Measurements from ENCODE around the gene COLQ.
"Not testable (repeated sequence)": the region's sequence is repeated elsewhere in the genome, so short reads cannot be mapped to it uniquely, and the experiment has no call there.

The COLQ gene

DNA sequence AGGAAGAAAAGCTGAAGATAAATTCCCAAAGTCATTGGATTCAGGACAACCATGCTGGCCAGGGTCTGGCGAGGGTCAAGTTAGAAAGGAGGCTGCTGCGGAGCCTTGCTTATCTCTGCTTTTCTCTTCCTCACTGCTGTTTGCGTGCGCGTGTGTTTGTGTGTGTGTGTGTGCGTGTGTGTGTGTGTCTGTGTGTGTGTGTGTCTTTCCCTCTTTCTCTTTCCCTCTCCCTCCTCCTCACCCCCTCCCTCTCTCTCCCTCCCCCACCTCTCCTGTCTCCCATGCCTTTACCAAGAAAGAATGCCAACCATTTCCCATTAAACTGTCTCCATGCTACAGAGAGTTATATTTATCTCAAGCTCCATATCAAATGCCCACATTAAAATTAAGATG lies at the start of gene COLQ:
Gene COLQ (minus strand): TSS at position 134 of the 393 bp plus-strand sequence. CDS start 81 bp downstream, at position 53.
- DNase-seq = no peak

GRCh38 chr3:15563190-15563589 lies 41.7 kb upstream of the COLQ start:
- DNase-seq = no peak

GRCh38 chr3:15562560-15562959 lies 41.1 kb upstream of the COLQ start:
- DNase-seq = no peak

GRCh38 chr3:15558581-15558980 lies 37.1 kb upstream of the COLQ start:
- no peak for DNase-seq

- DNase-seq = peak; percentile 8
Observed at GRCh38 chr3:15557511-15557946, 36.0 kb upstream of the COLQ start.

DNA sequence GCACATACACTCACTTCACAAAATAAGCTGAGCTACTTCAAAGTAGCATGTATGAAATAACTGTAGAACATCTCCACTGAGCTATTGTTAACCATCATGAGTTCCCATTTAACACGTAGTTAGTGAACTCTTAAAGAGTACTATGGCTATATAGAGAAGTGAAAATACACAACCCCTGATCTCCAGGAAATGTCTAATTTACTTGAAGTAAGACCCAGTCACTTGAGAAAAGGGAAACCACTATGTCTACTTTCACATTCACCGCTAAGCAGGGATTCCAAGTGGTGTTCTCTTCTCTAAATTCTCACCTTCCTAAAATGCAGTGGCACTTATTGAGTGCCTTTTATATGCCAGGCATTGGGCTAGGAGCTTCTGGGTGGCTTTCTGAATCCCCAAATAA lies 35.0 kb upstream of the COLQ start:
- no peak for DNase-seq

DNA sequence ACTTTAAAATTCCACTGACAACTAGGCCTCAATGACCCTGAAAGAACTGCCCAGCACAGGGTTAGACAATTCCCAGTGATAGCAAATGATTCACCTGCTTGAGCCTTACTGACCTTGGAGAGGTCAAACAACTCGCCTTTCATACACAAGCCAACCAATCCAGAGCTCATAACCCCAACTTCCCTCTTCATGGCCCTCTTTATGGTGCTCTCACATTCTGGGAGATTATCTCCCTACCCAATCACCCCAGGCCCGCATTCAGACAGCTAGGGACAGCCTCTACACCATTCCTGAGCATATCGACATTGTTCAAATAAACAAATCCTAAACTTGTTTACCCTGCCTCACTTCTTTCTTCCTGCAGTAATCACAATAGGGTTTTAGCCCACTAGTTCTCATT lies 32.2 kb upstream of the COLQ start:
- no peak for DNase-seq

GRCh38 chr3:15551902-15552301 lies 30.4 kb upstream of the COLQ start:
- no peak for DNase-seq

DNA sequence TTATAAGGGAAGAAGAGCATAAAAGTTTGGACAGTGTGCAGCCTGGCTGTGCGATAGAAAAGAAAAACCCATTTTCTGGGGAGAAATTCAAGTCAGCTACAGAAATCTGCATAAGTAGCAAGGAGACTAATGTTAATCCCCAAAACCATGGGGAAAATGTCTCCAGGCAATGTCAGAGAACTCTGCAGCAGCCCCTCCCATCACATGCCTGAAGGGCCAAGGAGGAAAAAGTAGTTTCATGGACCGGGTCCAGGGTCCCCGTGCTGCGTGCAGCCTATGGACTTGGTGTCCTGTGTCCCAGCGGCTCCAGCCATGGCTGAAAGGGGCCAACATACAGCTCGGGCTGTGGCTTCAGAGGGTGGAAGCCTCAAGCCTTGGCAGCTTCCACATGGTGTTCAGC lies 28.3 kb upstream of the COLQ start:
- no peak for DNase-seq

- no peak for DNase-seq
Observed at GRCh38 chr3:15542614-15543013, 21.1 kb upstream of the COLQ start.

DNA sequence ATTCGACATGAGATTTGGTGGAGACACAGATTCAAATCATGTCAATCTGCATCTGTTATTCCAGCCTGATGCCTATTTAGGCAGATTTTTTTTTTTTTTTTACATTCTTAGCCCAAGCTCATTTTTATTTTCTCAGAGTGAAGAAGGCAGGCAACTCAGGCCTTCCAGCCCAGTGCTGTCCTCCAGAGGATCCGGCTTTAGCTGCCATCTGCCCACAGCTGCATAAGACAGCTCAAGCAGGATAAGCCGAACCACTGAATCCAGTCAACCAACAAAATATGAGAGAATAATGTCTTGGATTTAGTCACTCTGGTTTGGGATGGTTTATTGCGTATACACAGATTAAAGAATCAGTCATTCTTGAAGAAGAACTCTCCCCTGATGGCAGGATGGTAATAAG lies 19.9 kb upstream of the COLQ start:
- no peak for DNase-seq

DNA sequence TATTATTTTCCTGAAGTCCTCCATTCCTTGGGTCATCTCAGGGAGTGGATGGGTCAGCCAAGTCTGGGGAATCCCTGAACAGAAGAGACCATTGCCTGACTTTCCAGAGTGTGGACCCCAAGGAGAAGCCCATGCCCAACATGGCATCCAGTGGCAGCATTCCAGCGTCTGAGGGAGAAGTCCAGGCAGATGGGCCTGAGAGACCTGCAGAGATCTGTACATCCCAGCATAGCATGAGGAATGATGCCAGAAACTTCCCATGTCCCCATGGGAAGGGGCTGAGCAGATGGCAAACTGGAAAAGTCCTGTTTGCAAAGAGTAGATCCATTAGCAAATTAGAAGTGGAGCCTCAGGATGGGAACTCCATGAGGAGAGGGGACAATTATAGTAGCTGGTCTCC lies 17.6 kb upstream of the COLQ start:
- no peak for DNase-seq

- DNase-seq = no peak
Observed at GRCh38 chr3:15538345-15538744, 16.8 kb upstream of the COLQ start.

DNA sequence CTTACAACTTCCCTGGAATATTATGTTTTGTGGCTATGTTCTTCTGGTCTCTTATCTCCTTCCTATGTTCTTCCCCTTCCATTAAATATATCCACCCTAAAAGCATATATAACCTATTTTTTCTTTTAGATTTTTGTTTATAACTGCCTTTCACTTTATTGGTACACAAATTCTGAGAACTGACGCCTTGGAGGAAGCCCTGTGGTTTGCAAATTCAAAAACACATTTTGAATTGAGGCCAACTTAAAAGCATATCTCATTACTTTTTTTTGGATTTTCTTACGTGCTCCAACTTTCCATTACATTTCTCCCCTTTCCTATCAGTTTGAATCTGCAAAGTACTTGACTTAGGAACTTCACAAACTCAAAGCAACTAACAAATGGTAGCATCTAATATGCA lies 15.3 kb upstream of the COLQ start:
- DNase-seq = no peak

- DNase-seq = no peak
Observed at GRCh38 chr3:15535732-15536131, 14.2 kb upstream of the COLQ start.

DNA sequence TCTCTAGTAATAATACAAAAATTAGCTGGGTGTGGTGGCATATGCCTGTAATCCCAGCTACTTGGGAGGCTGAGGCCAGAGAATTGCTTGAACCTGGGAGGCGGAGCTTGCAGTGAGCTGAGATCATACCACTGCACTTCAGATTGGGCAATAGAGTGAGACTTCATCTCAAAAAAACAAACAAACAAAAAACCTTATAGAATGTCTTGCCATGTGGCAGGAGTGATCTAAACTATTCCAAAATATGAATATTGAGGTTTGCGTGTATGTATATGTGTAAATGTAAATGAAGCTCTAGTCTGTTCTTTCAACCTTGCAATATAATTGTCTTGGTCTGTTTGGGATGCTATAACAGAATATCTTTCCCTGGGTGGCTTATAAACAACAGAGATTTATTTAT lies 11.1 kb upstream of the COLQ start:
- DNase-seq = not testable (repeated sequence)

- no peak for DNase-seq
Observed at GRCh38 chr3:15531346-15531745, 9.8 kb upstream of the COLQ start.

DNA sequence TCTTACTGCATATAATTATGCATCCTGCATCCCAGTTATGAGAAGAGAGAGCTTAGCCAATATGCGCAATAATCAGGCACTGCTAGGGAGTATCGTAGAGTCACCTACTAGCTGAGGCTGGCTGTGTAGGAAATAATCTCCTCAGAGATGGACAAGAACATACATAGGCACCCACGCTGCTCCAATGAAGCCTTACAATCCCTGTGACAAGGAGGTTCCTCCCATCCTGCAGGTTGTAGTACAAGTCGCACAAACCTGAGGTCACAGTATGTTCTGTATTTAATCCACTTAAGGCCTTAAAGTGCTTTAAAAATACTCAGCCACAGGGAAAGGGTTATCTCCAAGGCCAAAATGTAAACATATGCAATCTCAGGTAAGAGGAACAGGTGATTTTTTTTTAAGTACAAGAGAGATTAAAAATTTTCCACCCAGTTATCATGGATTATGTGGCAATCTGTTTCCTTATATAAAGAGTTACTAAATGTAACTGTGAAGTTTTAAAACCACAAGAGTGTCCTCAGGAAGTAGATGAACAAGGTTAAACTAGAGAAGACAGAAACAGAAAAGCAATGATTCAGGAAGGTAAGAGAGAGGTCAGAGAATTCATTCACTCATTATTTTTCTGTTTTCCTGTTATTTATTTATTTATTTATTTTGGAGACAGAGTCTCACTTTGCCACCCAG lies 7.5 kb upstream of the COLQ start:
- DNase-seq = no peak

- DNase-seq = no peak
Observed at GRCh38 chr3:15527031-15527459, 5.5 kb upstream of the COLQ start.

- DNase-seq = no peak
Observed at GRCh38 chr3:15525790-15526189, 4.3 kb upstream of the COLQ start.

- DNase-seq = no peak
Observed at GRCh38 chr3:15523660-15524417, 2.3 kb upstream of the COLQ start.

DNA sequence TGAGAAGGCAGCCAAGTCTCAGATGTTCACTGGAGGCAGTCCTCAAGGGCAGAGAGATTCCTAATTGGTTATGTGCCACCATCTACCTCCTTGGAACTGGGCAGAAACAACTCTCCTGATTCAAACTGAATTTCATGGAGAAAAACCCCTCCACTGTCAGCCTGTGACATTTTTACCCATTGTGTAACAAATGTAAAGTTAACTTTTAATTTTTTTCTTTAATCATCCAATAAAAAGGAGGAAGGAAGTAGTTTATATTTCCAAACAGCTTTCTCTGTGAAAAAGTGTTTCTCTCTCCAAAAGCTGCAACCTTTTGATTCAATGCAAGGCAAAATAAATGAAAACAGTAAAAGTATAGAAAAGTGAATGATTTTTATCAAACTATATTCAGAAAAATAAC lies 510 bp upstream of the COLQ start:
- DNase-seq = no peak

GRCh38 chr3:15520804-15521572 lies 518 bp downstream of the COLQ start:
- no peak for DNase-seq

DNA sequence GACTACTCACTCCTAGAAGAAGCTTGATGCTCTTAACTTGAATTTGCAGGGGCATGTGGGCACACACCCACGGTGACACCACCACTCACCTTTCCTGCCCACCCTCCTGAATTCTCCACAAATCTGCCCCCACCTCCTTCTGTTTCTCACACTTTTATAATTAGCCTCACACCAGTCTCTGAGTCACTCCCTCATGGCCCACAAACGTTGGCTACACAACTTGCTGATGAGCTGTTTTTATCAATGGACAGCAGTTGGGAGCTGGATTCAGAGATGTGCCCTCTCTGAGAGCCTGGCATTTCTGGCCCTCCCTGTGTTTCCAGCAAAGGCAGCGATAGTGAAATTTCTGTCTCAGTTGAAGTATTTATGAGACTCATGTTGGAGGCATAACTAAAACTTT lies 1.3 kb downstream of the COLQ start:
- no peak for DNase-seq
